K562 (cell line): Measurements from ENCODE around the gene SYNPO2.

Experiments
- EZH2 ChIP-seq: IDR thresholded peaks from 2 replicates; pipeline ENCODE4 v1.6.1; 2012; ENCODE audit warnings: low read depth, mild to moderate bottlenecking, inconsistent platforms, low read length, borderline replicate concordance
- POLR2AphosphoS5 ChIP-seq: IDR thresholded peaks from 2 replicates; pipeline ENCODE4 v1.6.1; 2011; ENCODE audit warnings: mild to moderate bottlenecking, low read depth, low read length, moderate library complexity; ENCODE audit not compliant: control insufficient read depth, insufficient read depth
- PYGO2 ChIP-seq: fragments of 450-650 bp; IDR thresholded peaks from 2 replicates; pipeline ENCODE4 v1.6.1; 2016; ENCODE audit warnings: mild to moderate bottlenecking, missing genetic modification characterization, moderate library complexity, missing compliant biosample characterization

GRCh38 chr4:119049342-119049741 is 160.7 kb downstream of the SYNPO2 start:
- TF ChIP-seq EZH2 (no peak), PYGO2 (tag) (no peak), POLR2AphosphoS5 (no peak)
